SK-N-SH (cell line): Measurements from ENCODE around the gene MYLK3. TPM values are rescaled to one million over a fixed set of nuclear protein-coding genes. Genes with fewer than 3 reads are reported as not detected.

Experiments used
- CTCF ChIA-PET: fragments of 300-600, 350-600 bp; formaldehyde crosslinking; extraction: SDS; loops from one replicate; lab custom pipeline; 2021; lab: Yijun Ruan, JAX
- POLR2A ChIA-PET: fragments of 350-600 bp; sonication (Branson Sonifier 250); formaldehyde crosslinking; extraction: SDS; loops from one replicate; lab custom pipeline; 2020; ENCODE audit warnings: antibody characterized with exemption, inconsistent platforms; lab: Yijun Ruan, JAX
- DNase-seq: peaks from one replicate; pipeline ENCODE4 v3.0.0; 2012
- H2AFZ ChIP-seq: fragments of 200-600 bp; sonication (generic); 2 replicates; pipeline ENCODE4 v1.8.1; 2016; ENCODE audit warnings: antibody characterized with exemption, mild to moderate bottlenecking, low read depth
- H3F3A ChIP-seq: fragments of 200-600 bp; sonication (generic); replicated peaks from 2 replicates; pipeline ENCODE3; 2016; ENCODE audit warnings: antibody characterized with exemption, mild to moderate bottlenecking; ENCODE audit not compliant: insufficient read depth
- H3K27ac ChIP-seq, 2 experiments: fragments of 200-500 bp in 1 of 2; fragments of 200-600 bp in 1 of 2; sonication (Bioruptor generic) in 1 of 2; sonication (generic), shearing (Covaris generic) in 1 of 2; 2 replicates each; pipeline versions ENCODE4 v1.5.1 to v1.6.1; 2014 to 2016; ENCODE audit warnings: low read depth in 2 of 2, inconsistent platforms in 1 of 2, low read length in 1 of 2, mild to moderate bottlenecking in 1 of 2, mixed read lengths in 1 of 2
- H3K27me3 ChIP-seq: fragments of 200-600 bp; sonication (generic), shearing (Covaris generic); 2 replicates; pipeline ENCODE4 v1.6.1; 2016; ENCODE audit warnings: mixed run types; ENCODE audit not compliant: insufficient read depth
- H3K36me3 ChIP-seq, 2 experiments: fragments of 200-500 bp in 1 of 2; fragments of 200-600 bp in 1 of 2; sonication (Bioruptor generic) in 1 of 2; sonication (generic) in 1 of 2; replicated peaks in 1 of 2; 2 replicates each; pipeline versions ENCODE3 to v1.5.1; 2014 to 2016; ENCODE audit warnings: low read length in 1 of 2, mild to moderate bottlenecking in 1 of 2; ENCODE audit not compliant: insufficient read depth in 2 of 2, control insufficient read depth in 1 of 2
- H3K4me1 ChIP-seq, 2 experiments: fragments of 200-500 bp in 1 of 2; fragments of 200-600 bp in 1 of 2; sonication (Bioruptor generic) in 1 of 2; sonication (generic), shearing (Covaris generic) in 1 of 2; 2 replicates each; pipeline versions ENCODE4 v1.5.1 to v1.6.1; 2014 to 2016; ENCODE audit warnings: low read depth in 1 of 2, low read length in 1 of 2, mixed run types in 1 of 2; ENCODE audit not compliant: insufficient read depth in 2 of 2, control insufficient read depth in 1 of 2
- H3K4me2 ChIP-seq: fragments of 200-600 bp; sonication (generic), shearing (Covaris generic); 2 replicates; pipeline ENCODE4 v1.6.1; 2017; ENCODE audit warnings: mixed run types
- H3K4me3 ChIP-seq, 2 experiments: fragments of 200-500 bp in 1 of 2; fragments of 200-600 bp in 1 of 2; sonication (Bioruptor generic) in 1 of 2; sonication (generic), shearing (Covaris generic) in 1 of 2; 2 replicates each; pipeline versions ENCODE4 v1.5.1 to v1.8.1; 2014 to 2016; ENCODE audit warnings: low read depth in 2 of 2, inconsistent platforms in 1 of 2, low read length in 1 of 2, mild to moderate bottlenecking in 1 of 2, mixed read lengths in 1 of 2, moderate library complexity in 1 of 2
- H3K79me2 ChIP-seq: fragments of 200-600 bp; sonication (generic); 2 replicates; pipeline ENCODE4 v1.8.1; 2017; ENCODE audit warnings: mild to moderate bottlenecking; ENCODE audit not compliant: insufficient read depth
- H3K9ac ChIP-seq: fragments of 200-600 bp; sonication (generic); 2 replicates; pipeline ENCODE4 v1.6.1; 2017; ENCODE audit warnings: mixed run types
- H3K9me2 ChIP-seq: fragments of 200-600 bp; sonication (generic); 2 replicates; pipeline ENCODE4 v1.6.1; 2017; ENCODE audit warnings: mixed run types
- H3K9me3 ChIP-seq: fragments of 200-600 bp; sonication (generic); 2 replicates; pipeline ENCODE4 v1.6.1; 2017; ENCODE audit warnings: mixed run types, mild to moderate bottlenecking, moderate library complexity
- H4K20me1 ChIP-seq: fragments of 200-600 bp; sonication (generic); 2 replicates; pipeline ENCODE4 v1.6.1; 2017; ENCODE audit warnings: mild to moderate bottlenecking, mixed run types; ENCODE audit not compliant: insufficient read depth
- CTCF ChIP-seq: fragments of 200-600 bp; sonication (generic); IDR thresholded peaks from 2 replicates; pipeline ENCODE4 v1.6.1; 2017; ENCODE audit warnings: antibody characterized with exemption, mild to moderate bottlenecking, moderate library complexity
- EP300 ChIP-seq, 2 experiments: IDR thresholded peaks; 2 replicates each; pipeline versions ENCODE4 v1.4.0 to v1.6.1; 2012; ENCODE audit warnings: borderline replicate concordance in 1 of 2, low read depth in 1 of 2, low read length in 1 of 2
- EZH2phosphoT487 ChIP-seq: fragments of 200-600 bp; sonication (generic); IDR thresholded peaks from 2 replicates; pipeline ENCODE4 v1.6.1; 2017; ENCODE audit warnings: low read depth, mixed run types, mild to moderate bottlenecking, antibody characterized with exemption, moderate library complexity, borderline replicate concordance
- FOXJ3 ChIP-seq: sonication (generic); formaldehyde crosslinking; IDR thresholded peaks from 2 replicates; pipeline ENCODE4 v1.5.1; 2020; ENCODE audit warnings: mild to moderate bottlenecking, missing genetic modification reagents
- FOXM1 ChIP-seq: IDR thresholded peaks from 2 replicates; pipeline ENCODE4 v1.4.0; 2012; ENCODE audit warnings: low read depth, mild to moderate bottlenecking
- GATA2 ChIP-seq: sonication (generic); formaldehyde crosslinking; IDR thresholded peaks from 2 replicates; pipeline ENCODE4 v1.5.0; 2020; ENCODE audit warnings: mild to moderate bottlenecking, missing genetic modification reagents
- IRF3 ChIP-seq: fragments of 150-350 bp; IDR thresholded peaks from 2 replicates; pipeline ENCODE4 v1.6.1; 2016; ENCODE audit warnings: mild to moderate bottlenecking, low read depth, low read length
- MAX ChIP-seq: IDR thresholded peaks from 2 replicates; pipeline ENCODE4 v1.4.0; 2012; ENCODE audit warnings: low read depth
- MEF2A ChIP-seq: IDR thresholded peaks from 2 replicates; pipeline ENCODE4 v1.4.0; 2012; ENCODE audit warnings: low read depth, borderline replicate concordance
- MXI1 ChIP-seq: IDR thresholded peaks from 2 replicates; pipeline ENCODE4 v1.6.1; 2012; ENCODE audit warnings: mild to moderate bottlenecking, low read depth, low read length, improper control_type of control experiment
- NFIC ChIP-seq: IDR thresholded peaks from 2 replicates; pipeline ENCODE4 v1.4.0; 2012; ENCODE audit warnings: borderline replicate concordance
- NRF1 ChIP-seq: IDR thresholded peaks from 2 replicates; pipeline ENCODE4 v1.6.1; 2012; ENCODE audit warnings: low read depth, mild to moderate bottlenecking, low read length
- POLR2AphosphoS5 ChIP-seq: IDR thresholded peaks from 2 replicates; pipeline ENCODE4 v1.6.1; 2012; ENCODE audit warnings: low read depth, low read length
- RCOR1 ChIP-seq: fragments of 150-350 bp; IDR thresholded peaks from 2 replicates; pipeline ENCODE4 v1.6.1; 2017; ENCODE audit warnings: antibody characterized with exemption, low read length
- REST ChIP-seq: IDR thresholded peaks from 2 replicates; pipeline ENCODE4 v1.6.1; 2012; ENCODE audit warnings: mild to moderate bottlenecking, low read depth, low read length, moderate library complexity
- RFX5 ChIP-seq: IDR thresholded peaks from 2 replicates; pipeline ENCODE4 v1.6.1; 2012; ENCODE audit warnings: mild to moderate bottlenecking, improper control_type of control experiment, low read length
- TCF12 ChIP-seq: IDR thresholded peaks from 2 replicates; pipeline ENCODE4 v1.4.0; 2012
- YY1 ChIP-seq: IDR thresholded peaks from 2 replicates; pipeline ENCODE4 v1.4.0; 2012; ENCODE audit warnings: low read depth, mild to moderate bottlenecking
- WGBS: methylation state at CpG from one replicate; pipeline ENCODE4 v1.1.6; 2017; ENCODE audit warnings: low lambda C conversion rate; 5-methylcytosine and 5-hydroxymethylcytosine counted together
- polyA plus RNA-seq, 3 experiments: library from polyadenylated mRNA; depleted of rRNA; stranded (reverse); fragments of >200 nt; gene quantifications; 2 replicates each; pipeline ENCODE4 v1.2.3, GENCODE V29; 2012
- TF ChIP-seq, protein P1 (sequence below): fragments of 150-350 bp; IDR thresholded peaks from 2 replicates; pipeline ENCODE4 v1.6.1; 2017; ENCODE audit warnings: antibody characterized with exemption, low read length, low read depth, borderline replicate concordance
- TF ChIP-seq, protein P2 (sequence below): IDR thresholded peaks from 2 replicates; pipeline ENCODE4 v1.4.0; 2012; ENCODE audit warnings: low read depth, borderline replicate concordance

Gene MYLK3
- polyA plus RNA-seq, 1 of the 3 experiments (the other 2 are of a cell fraction): 0.05 TPM

DNA sequence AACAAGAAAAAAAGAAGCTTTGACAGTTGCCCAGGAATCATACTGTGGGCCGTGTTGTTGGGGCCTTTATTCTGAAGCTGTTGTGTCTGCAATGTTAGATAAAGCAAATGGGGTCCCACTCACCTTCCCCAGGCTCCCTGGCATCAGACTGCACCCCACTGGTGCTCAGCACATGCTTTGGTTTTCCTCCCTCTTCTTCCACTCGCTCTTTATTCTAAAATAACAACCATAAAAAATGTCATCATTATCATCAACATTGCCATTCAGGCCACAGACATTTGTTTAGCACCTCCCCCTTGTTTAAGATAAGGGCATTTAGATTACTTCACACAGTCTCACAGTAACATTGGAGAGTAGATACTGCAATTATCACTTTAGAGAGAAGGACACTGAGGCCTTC lies 8.2 kb downstream of the MYLK3 start (continued):
- TF ChIP-seq, protein P1, sequence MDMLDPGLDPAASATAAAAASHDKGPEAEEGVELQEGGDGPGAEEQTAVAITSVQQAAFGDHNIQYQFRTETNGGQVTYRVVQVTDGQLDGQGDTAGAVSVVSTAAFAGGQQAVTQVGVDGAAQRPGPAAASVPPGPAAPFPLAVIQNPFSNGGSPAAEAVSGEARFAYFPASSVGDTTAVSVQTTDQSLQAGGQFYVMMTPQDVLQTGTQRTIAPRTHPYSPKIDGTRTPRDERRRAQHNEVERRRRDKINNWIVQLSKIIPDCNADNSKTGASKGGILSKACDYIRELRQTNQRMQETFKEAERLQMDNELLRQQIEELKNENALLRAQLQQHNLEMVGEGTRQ: no peak

GRCh38 chr16:46737621-46738214 lies 10.4 kb downstream of the MYLK3 start:
- H3K4me3 ChIP-seq: no peak overlapping the region
- TF ChIP-seq EP300 (IDR thresholded peaks at IDR 0.05; ENCODE audit: borderline replicate concordance in 1 of 2, low read depth in 1 of 2, low read length in 1 of 2) (no peak), MAX (no peak), REST (no peak), GATA2 (no peak), NFIC (no peak), IRF3 (no peak), RFX5 (no peak), FOXM1 (no peak), RCOR1 (no peak), MXI1 (no peak), POLR2AphosphoS5 (no peak), FOXJ3 (no peak), YY1 (no peak), CTCF (no peak), EZH2phosphoT487 (no peak), TCF12 (no peak), NRF1 (no peak), MEF2A (no peak)
- TF ChIP-seq, protein P2, sequence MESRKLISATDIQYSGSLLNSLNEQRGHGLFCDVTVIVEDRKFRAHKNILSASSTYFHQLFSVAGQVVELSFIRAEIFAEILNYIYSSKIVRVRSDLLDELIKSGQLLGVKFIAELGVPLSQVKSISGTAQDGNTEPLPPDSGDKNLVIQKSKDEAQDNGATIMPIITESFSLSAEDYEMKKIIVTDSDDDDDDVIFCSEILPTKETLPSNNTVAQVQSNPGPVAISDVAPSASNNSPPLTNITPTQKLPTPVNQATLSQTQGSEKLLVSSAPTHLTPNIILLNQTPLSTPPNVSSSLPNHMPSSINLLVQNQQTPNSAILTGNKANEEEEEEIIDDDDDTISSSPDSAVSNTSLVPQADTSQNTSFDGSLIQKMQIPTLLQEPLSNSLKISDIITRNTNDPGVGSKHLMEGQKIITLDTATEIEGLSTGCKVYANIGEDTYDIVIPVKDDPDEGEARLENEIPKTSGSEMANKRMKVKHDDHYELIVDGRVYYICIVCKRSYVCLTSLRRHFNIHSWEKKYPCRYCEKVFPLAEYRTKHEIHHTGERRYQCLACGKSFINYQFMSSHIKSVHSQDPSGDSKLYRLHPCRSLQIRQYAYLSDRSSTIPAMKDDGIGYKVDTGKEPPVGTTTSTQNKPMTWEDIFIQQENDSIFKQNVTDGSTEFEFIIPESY: no peak
- TF ChIP-seq, protein P1: no peak
- H3K4me2 ChIP-seq: no peak overlapping the region
- H3K9me3 ChIP-seq: no peaks in the 10 kb centered on the region
- H3K4me1 ChIP-seq: peaks cover 0 to 2% of the 10 kb centered on the region in 2 experiments; a peak in 1 of 4 replicates
- ChIA-PET CTCF (interaction anchor here (0.6 to 1.3 kb wide), 2 partner anchors 10 to 25 kb away, joined by 3 read pairs; no protein-coding TSS in a partner anchor), POLR2A (no interaction called here)
- no peak for DNase-seq
- no peaks in the 10 kb centered on the region for H4K20me1 ChIP-seq
- H3K9ac ChIP-seq: no peak overlapping the region
- no peaks in the 10 kb centered on the region for H3K9me2 ChIP-seq
- H2AFZ ChIP-seq: no peak overlapping the region
- H3K36me3 ChIP-seq: no peaks in the 10 kb centered on the region
- 75% methylated on average over 9 of the region's 14 CpGs for WGBS
- H3K27me3 ChIP-seq: no peaks in the 10 kb centered on the region
- H3F3A ChIP-seq: no peaks in the 10 kb centered on the region
- H3K27ac ChIP-seq: no peak overlapping the region
- H3K79me2 ChIP-seq: no peaks in the 10 kb centered on the region
